Astrocyte of the spinal cord (primary cell): ENCODE data around the gene ST14.

Source experiments
- DNase-seq: peaks from one replicate; pipeline ENCODE4 v3.0.0; 2011; ENCODE audit warnings: low read depth, low spot score
- H3K4me3 ChIP-seq: 2 replicates; pipeline ENCODE4 v1.5.1; 2011; ENCODE audit warnings: low read depth, mild to moderate bottlenecking, low read length, moderate library complexity
- in situ Hi-C: cut with HindIII; loops from 2 replicates; pipeline ENCODE4 v1.10.0; 2017; ENCODE audit warnings: low sequenced_read_pairs
- TF ChIP-seq, protein P1 (sequence below): IDR thresholded peaks from 2 replicates; pipeline ENCODE4 v1.5.1; 2012; ENCODE audit warnings: low read depth, mild to moderate bottlenecking, low read length, inconsistent platforms

ST14 gene

DNA sequence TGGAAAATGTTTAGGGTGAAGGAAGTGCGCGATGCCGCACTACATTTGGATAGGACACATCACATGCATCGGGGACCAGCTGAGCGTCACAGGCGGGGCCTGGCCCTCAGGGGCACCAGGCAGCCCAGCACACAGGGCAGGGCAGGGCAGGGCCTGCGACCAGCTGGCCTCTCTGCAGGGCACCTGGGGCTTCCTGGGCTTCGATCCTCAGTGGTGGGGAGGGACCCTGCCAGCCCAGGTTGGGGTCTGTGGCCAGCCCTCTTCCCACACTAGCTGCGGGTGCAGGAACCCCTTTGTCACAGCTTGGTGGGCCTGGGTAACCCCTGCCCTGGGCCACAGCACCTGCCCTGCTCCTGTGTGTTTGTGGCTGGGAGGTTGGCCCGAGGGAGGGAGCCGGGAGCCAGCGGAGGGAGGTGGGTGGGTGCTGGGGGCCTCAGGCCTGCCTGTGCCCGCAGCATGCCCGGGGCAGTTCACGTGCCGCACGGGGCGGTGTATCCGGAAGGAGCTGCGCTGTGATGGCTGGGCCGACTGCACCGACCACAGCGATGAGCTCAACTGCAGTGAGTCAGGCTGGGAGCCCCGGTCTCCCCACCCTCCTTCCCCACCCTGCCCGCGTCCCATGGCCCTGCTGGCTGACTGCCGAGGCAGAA is 37.9 kb downstream of the ST14 start:
- in situ Hi-C loops = no loop called here
- H3K4me3 ChIP-seq = no peak overlapping the region
- TF ChIP-seq, protein P1, sequence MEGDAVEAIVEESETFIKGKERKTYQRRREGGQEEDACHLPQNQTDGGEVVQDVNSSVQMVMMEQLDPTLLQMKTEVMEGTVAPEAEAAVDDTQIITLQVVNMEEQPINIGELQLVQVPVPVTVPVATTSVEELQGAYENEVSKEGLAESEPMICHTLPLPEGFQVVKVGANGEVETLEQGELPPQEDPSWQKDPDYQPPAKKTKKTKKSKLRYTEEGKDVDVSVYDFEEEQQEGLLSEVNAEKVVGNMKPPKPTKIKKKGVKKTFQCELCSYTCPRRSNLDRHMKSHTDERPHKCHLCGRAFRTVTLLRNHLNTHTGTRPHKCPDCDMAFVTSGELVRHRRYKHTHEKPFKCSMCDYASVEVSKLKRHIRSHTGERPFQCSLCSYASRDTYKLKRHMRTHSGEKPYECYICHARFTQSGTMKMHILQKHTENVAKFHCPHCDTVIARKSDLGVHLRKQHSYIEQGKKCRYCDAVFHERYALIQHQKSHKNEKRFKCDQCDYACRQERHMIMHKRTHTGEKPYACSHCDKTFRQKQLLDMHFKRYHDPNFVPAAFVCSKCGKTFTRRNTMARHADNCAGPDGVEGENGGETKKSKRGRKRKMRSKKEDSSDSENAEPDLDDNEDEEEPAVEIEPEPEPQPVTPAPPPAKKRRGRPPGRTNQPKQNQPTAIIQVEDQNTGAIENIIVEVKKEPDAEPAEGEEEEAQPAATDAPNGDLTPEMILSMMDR = no peak
- no peak for DNase-seq

DNA sequence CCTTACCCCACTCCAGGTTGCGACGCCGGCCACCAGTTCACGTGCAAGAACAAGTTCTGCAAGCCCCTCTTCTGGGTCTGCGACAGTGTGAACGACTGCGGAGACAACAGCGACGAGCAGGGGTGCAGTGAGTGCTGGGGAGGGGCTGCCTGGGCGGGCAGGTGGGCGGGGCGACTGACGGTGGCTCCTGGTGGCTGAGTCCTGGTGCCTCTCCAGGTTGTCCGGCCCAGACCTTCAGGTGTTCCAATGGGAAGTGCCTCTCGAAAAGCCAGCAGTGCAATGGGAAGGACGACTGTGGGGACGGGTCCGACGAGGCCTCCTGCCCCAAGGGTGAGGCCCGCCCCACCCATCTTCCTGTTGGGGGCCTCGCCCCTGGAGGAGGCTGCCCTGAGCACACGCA is 38.7 kb downstream of the ST14 start:
- H3K4me3 ChIP-seq = no peak overlapping the region
- TF ChIP-seq, protein P1 = no peak
- in situ Hi-C loops = no loop called here
- no peak for DNase-seq

DNA sequence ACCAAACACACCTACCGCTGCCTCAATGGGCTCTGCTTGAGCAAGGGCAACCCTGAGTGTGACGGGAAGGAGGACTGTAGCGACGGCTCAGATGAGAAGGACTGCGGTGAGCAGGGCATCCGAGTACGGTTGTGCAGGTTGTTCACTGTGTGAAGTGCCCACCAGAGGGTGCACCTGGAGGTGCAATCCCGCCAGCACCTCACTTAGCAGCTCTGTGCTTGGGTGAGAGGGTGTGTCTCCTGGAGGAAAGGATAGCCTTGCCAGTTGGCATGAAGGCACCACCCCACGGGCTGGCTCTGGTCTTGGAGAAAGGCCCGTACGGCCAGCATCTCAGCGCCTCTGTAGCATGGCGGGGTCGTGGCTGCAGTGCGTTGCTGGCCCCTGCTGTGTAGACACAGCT is 39.4 kb downstream of the ST14 start:
- H3K4me3 ChIP-seq = no peak overlapping the region
- in situ Hi-C loops = no loop called here
- no peak for DNase-seq
- TF ChIP-seq, protein P1 = no peak

DNA sequence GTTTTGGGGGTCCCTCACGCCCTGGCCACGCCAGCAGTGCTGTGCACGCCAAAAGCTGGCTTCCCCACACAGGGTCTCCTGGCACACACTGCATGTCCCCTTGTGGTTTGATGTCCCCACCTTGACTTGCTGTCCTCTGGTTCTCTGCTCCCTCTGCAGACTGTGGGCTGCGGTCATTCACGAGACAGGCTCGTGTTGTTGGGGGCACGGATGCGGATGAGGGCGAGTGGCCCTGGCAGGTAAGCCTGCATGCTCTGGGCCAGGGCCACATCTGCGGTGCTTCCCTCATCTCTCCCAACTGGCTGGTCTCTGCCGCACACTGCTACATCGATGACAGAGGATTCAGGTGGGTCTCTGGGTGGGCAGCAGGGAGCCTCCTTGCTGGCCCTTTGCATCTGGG is 40.2 kb downstream of the ST14 start:
- TF ChIP-seq, protein P1 = no peak
- H3K4me3 ChIP-seq = no peak overlapping the region
- in situ Hi-C loops = no loop called here
- DNase-seq = no peak

DNA sequence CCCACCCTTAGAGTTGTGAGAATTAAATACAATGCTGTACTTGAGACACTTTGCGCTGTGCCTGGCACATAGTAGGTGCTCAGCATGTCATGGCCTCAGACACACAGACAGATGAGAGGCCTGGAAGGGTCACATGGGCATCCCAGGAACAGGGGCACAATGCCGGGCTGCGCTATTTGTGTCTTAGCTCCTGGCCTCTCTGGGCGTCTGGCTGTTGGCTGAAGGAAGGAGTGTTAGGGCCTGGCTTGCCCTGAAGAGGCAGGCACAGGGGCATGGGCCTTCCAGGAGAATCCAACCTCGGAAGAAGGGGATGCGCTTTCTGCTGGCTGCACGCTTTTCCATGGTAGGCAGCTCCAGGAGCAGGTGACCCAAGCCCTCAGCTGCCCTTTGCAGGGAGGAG is 41.4 kb downstream of the ST14 start:
- in situ Hi-C loops = no loop called here

DNA sequence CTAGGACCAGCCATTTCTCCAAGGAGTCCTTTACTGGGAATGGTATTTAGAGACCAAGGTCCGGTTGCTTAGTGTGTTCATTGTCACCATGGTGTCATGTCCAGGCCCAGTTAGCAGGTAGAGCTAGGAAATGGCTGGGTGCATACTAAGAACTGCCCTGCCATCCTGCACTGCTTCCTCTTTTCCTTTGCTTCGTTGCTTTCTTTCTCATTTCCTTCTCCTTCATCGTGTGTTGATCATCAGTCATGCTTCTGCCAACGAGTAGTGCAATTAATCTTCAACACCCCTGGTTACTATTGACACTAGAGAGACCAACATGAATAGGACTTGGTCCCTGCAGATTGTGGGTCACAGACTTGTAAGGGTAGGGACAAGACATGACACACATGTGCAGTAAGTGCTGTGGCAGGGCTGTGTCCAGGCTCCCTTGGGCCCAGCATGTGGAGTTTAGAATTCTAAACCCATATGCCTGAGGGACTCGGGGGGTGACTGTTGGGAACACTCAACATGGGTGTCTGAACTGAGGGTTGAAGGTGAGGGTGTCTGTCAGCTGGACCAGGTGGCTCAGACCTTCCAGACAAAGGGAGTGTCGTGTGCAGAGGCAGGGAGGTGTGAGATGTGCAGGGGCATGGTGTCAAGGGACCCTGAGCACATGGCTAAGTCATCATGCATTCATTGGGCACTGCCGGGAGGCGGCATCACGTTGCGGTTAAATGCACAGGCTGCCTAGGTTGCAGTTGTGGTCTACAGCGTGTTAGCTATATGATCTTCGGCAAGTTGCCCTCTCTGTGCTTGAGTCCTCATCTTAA is 42.6 kb downstream of the ST14 start:
- no peak for DNase-seq
- TF ChIP-seq, protein P1 = no peak
- in situ Hi-C loops = no loop called here
- H3K4me3 ChIP-seq = no peak overlapping the region

More for the DNA sequence above, 41.4 kb downstream of the ST14 start:
- H3K4me3 ChIP-seq = no peak overlapping the region
- TF ChIP-seq, protein P1 = no peak
- DNase-seq = no peak
